Measurements from ENCODE around the gene RAD51B. TPM values are rescaled to one million over a fixed set of nuclear protein-coding genes. Genes with fewer than 3 reads are reported as not detected.

The RAD51B gene
- polyA plus RNA-seq, 1 donor (not counting 4 experiments of a cell fraction or from before 2014, with no cell fraction given), result 13.3 TPM

DNA sequence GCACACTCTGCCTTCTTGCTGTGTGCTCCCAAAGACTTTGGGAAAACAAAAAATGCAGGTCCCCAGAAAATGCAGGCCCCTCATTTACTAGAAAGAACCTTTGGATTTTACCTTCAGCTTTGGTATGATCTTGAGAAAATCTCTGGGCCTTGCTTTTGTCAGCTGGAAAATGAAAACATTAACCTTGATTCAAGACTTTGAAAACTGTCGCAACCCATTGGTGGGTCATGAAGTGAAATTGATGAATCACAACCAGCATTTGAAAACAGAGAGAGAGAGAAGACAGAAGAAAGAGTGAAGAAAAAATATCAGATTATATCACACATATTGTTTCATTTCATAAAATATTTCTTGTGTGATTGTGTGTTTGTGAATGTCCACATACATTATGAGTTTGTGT lies 650.8 kb downstream of the RAD51B start:
- no peak overlapping the region for H2AFZ ChIP-seq (ENCODE audit: control insufficient read depth, low read length)

DNA sequence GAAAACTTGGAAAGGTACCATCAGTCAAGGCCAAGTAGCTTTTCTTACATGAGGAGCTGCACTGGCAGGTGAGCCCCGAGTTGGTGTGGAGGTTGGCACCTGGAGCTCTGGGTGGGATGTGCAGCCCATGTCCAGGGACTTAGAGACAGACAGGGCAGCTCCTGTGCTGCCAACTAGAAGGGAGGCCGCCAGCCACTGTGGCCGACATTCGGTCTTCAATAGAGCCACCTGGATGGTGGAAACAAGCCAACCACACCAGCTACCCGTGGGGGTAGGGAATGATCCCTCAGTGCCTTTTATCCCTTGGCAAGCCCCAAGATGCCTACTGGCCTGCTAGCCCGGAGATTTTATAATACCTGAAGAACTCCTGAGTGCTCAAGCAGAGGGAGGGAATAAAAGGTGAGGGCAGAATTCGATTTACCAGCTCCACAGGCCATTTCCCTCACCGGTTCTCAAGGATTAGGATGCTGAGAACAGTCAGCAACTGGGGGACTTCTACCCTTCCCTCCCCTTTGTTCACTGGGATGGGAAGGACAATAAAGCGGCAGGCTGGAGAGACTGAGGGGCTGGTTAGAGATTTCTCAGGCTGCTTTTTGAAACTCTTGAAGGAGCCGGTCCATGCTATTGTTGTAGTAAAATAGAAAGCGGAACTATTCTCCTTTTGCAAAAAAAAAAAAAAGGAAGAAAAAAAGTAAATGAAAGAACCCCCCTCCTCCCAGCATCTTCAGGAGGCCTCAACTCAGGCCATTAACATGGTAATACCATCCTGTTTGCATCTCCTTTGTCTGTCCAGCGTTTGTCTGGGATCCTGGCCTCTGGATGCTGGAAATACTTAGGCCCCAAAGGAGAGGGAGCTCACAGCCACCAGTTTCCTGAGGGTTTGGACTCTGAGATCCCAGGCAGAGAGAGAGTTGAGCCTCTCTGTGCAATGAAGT lies 651.7 kb downstream of the RAD51B start:
- no peak overlapping the region for H3K4me3 ChIP-seq (ENCODE audit: control insufficient read depth in 2 of 3, extremely low read depth in 1 of 3, insufficient read depth in 2 of 3, low read depth in 1 of 3, low read length in 3 of 3)
- no peak overlapping the region for H2AFZ ChIP-seq (ENCODE audit: control insufficient read depth, low read length)
- H3K79me2 ChIP-seq (ENCODE audit: control insufficient read depth, insufficient read depth, low read length), result no peaks in the 10 kb centered on the region
- peaks cover 51% of the 10 kb centered on the region for H3K4me1 ChIP-seq (ENCODE audit: control insufficient read depth, extremely low read depth, insufficient read depth, low read length)
- H4K20me1 ChIP-seq (ENCODE audit: control insufficient read depth, extremely low read depth, insufficient read depth, low read length), result no peaks in the 10 kb centered on the region
- TF ChIP-seq, protein P1, sequence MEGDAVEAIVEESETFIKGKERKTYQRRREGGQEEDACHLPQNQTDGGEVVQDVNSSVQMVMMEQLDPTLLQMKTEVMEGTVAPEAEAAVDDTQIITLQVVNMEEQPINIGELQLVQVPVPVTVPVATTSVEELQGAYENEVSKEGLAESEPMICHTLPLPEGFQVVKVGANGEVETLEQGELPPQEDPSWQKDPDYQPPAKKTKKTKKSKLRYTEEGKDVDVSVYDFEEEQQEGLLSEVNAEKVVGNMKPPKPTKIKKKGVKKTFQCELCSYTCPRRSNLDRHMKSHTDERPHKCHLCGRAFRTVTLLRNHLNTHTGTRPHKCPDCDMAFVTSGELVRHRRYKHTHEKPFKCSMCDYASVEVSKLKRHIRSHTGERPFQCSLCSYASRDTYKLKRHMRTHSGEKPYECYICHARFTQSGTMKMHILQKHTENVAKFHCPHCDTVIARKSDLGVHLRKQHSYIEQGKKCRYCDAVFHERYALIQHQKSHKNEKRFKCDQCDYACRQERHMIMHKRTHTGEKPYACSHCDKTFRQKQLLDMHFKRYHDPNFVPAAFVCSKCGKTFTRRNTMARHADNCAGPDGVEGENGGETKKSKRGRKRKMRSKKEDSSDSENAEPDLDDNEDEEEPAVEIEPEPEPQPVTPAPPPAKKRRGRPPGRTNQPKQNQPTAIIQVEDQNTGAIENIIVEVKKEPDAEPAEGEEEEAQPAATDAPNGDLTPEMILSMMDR (optimal IDR thresholded peaks at IDR 0.05 in 1 of 3, IDR thresholded peaks at IDR 0.05 in 1 of 3, conservative IDR thresholded peaks at IDR 0.05 in 1 of 3; ENCODE audit: extremely low read depth in 1 of 3, insufficient read depth in 2 of 3, low read length in 3 of 3), result no peak
- TF ChIP-seq EZH2 (IDR thresholded peaks at IDR 0.05; ENCODE audit: low read length), result no peak
- no peak overlapping the region for H3K9ac ChIP-seq (ENCODE audit: control insufficient read depth, extremely low read depth, insufficient read depth, low read length)
- no peaks in the 10 kb centered on the region for H3K27me3 ChIP-seq (ENCODE audit: control insufficient read depth, extremely low read depth, insufficient read depth, low read length)
- no peaks in the 10 kb centered on the region for H3K9me1 ChIP-seq (ENCODE audit: control insufficient read depth, extremely low read depth, insufficient read depth, low read length)
- FAIRE-seq (no peak), DNase-seq (ENCODE audit: low read depth, low spot score) (no peak)
- dilution Hi-C loops (cut with MboI; ENCODE audit: extremely low pct_ligation_motif_present, low sequenced_read_pairs), result no loop called here
- no peaks in the 10 kb centered on the region for H3K9me3 ChIP-seq (ENCODE audit: control insufficient read depth, low read depth, low read length)
- no peak overlapping the region for H3K27ac ChIP-seq (ENCODE audit: control insufficient read depth, insufficient read depth, low read length)
- H3K4me2 ChIP-seq (ENCODE audit: control insufficient read depth, extremely low read depth, insufficient read depth, low read depth, low read length), result no peak overlapping the region
- no peaks in the 10 kb centered on the region for H3K36me3 ChIP-seq (ENCODE audit: control insufficient read depth in 2 of 2, extremely low read depth in 1 of 2, insufficient read depth in 2 of 2, low read length in 2 of 2)

More for the DNA sequence above, 650.8 kb downstream of the RAD51B start:
- Histone ChIP-seq H3K4me1 (ENCODE audit: control insufficient read depth, extremely low read depth, insufficient read depth, low read length) (peaks cover 48% of the 10 kb centered on the region), H3K9me1 (ENCODE audit: control insufficient read depth, extremely low read depth, insufficient read depth, low read length) (no peaks in the 10 kb centered on the region), H3K36me3 (ENCODE audit: control insufficient read depth in 2 of 2, extremely low read depth in 1 of 2, insufficient read depth in 2 of 2, low read length in 2 of 2) (no peaks in the 10 kb centered on the region), H3K27me3 (ENCODE audit: control insufficient read depth, extremely low read depth, insufficient read depth, low read length) (no peaks in the 10 kb centered on the region), H3K9ac (ENCODE audit: control insufficient read depth, extremely low read depth, insufficient read depth, low read length) (no peak overlapping the region), H3K4me2 (ENCODE audit: control insufficient read depth, extremely low read depth, insufficient read depth, low read depth, low read length) (no peak overlapping the region), H3K79me2 (ENCODE audit: control insufficient read depth, insufficient read depth, low read length) (no peaks in the 10 kb centered on the region), H4K20me1 (ENCODE audit: control insufficient read depth, extremely low read depth, insufficient read depth, low read length) (no peaks in the 10 kb centered on the region), H3K9me3 (ENCODE audit: control insufficient read depth, low read depth, low read length) (no peaks in the 10 kb centered on the region), H3K4me3 (ENCODE audit: control insufficient read depth in 2 of 3, extremely low read depth in 1 of 3, insufficient read depth in 2 of 3, low read depth in 1 of 3, low read length in 3 of 3) (no peak overlapping the region), H3K27ac (ENCODE audit: control insufficient read depth, insufficient read depth, low read length) (no peak overlapping the region)
- no peak for FAIRE-seq
- no peak for TF ChIP-seq EZH2 (IDR thresholded peaks at IDR 0.05; ENCODE audit: low read length)
- TF ChIP-seq, protein P1 (optimal IDR thresholded peaks at IDR 0.05 in 1 of 3, IDR thresholded peaks at IDR 0.05 in 1 of 3, conservative IDR thresholded peaks at IDR 0.05 in 1 of 3; ENCODE audit: extremely low read depth in 1 of 3, insufficient read depth in 2 of 3, low read length in 3 of 3), result no peak
- no peak for DNase-seq (ENCODE audit: low read depth, low spot score)
- dilution Hi-C loops (cut with MboI; ENCODE audit: extremely low pct_ligation_motif_present, low sequenced_read_pairs), result no loop called here

Measured in keratinocyte (primary cell).